Activated CD8-positive, alpha-beta memory T cell treated with anti-CD3 and anti-CD28 coated beads, Interleukin-2, amount 50 U/mL, for 1 hour (primary cell): ENCODE results near the gene ILF2.
"Not testable (repeated sequence)": the region's sequence is repeated elsewhere in the genome, so short reads cannot be mapped to it uniquely, and the experiment has no call there.

Experiments
- DNase-seq: peaks from one replicate; pipeline ENCODE4 v3.0.0-alpha.2; 2020; ENCODE audit errors: extremely low read depth

Gene ILF2

DNA sequence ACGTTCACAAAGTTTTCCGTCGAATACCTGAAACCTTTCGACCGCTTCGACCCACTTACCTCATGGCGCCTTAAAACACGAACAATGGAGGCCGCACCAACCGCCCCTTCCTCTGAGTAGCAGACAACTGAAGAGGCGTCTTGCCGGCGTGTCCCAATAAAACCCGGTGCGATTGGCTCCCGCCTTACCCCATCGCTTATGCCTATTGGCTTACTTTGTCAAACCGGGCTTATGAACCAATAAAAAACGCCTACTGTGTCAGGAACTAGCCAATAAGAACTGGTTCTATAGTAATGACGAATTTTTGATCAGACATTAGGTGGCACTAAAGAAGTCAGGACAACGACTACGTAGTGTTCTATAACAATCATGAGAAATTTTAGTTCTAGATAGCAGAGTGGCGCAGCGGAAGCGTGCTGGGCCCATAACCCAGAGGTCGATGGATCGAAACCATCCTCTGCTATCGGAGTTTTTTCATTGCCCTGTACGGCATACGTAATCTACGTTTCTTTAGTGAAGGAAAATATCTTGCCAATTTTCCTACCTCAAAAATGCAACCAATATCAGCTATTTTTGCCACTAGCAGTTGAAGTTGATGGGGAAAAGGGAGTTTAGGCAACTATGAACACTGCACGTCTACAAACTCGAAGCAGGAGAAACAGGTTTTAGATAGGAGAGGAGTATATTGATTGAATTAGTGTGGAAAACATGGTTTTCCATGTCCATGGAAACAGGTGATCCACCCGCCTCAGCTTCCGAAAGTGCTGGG, at the start of gene ILF2:
ILF2 (minus strand) TSS at position 135 of the 769 bp plus-strand sequence; CDS start at position 64, 71 bp downstream.
- DNase-seq: peak; percentile 94

DNA sequence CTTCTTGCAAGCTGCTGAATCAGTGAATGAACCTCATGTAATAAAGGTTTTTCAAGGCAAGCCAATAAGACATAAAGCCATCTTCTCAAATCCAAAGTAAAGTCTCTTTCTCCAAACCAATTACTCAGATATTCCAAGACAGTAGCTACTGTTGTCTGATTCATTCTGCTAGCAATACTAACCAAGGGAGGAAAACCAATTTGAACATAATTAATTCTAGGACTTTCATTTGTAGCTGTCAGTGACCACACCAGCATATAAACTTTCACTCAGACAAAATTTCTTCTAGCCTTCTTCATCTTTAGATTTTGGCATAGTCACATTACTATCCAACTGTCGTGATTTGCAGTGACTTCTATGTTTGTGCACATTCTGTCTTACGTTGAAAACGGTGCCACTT, 46.5 kb upstream of the ILF2 start:
- DNase-seq: no peak

DNA sequence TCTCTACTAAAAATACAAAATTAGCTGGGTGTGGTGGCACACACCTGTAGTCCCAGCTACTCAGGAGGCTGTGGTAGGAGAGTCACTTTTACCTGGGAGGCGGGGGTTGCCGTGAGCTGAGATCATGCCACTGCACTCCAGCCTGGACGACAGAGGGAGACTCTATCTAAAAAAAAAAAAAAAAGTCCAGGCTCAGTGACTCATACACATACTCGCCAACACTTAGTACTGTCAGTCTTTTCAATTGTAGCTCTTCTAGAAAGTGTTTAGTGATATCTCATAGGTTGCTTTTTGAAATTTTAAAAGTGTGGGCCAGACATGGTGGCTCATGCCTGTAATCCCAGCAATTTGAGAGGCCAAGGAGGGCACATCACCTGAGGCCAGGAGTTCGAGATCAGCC, 45.4 kb upstream of the ILF2 start:
- not testable (repeated sequence) for DNase-seq

DNA sequence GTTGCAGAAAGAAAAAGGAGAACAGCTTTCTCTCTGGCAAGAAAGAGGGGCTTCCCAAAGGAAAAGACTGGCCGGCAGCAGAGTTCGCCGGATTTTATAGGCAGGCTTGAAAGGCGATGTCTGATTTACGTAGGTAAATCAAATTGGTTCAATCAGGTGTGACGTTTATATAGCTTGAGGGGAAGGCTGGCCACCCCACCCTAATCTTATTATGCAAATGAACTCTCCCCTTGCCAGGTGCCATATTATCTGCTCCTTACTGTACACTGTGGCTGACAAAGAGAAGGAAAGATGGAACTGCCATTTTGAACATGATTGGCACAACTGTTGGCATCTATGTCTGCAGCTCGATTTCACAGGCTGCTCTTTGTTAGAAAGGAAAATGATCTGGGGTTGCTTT, 40.2 kb upstream of the ILF2 start:
- DNase-seq: no peak

DNA sequence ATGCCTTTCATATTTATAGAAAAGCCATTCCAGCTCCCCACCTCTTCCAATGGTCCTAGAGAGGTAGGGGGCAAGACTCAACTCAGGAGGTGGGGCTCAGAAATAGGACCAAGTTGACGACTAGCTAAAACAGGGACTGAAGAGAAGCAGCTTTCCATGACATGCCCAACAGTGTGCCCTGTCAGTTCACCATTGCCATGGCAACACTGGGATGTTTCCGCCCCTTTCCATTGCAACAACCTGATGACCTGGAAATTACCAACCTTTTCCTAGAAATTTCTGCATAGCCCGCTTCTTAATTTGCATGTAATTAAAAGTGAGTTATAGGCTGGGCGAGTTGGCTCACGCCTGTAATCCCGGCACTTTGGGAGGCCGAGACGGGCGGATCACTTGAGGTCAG, 34.7 kb upstream of the ILF2 start:
- DNase-seq: no peak

DNA sequence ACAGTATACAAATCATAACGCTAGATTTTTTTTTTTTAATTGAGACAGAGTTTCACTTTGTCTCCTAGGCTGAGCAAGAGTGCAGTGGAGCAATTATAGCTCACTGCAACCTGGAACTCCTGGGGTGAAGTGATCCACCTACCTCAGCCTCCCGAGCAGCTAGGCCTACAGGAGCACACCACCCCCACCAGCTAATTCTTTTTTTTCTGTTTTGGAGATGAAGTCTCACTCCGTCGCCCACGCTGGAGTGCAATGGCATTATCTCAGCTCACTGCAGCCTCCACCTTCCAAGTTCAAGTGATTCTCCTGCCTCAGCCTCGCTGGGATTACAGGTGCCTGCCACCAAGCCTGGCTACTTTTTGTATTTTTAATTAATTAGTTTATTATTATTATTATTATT, 29.0 kb upstream of the ILF2 start:
- DNase-seq: no peak

DNA sequence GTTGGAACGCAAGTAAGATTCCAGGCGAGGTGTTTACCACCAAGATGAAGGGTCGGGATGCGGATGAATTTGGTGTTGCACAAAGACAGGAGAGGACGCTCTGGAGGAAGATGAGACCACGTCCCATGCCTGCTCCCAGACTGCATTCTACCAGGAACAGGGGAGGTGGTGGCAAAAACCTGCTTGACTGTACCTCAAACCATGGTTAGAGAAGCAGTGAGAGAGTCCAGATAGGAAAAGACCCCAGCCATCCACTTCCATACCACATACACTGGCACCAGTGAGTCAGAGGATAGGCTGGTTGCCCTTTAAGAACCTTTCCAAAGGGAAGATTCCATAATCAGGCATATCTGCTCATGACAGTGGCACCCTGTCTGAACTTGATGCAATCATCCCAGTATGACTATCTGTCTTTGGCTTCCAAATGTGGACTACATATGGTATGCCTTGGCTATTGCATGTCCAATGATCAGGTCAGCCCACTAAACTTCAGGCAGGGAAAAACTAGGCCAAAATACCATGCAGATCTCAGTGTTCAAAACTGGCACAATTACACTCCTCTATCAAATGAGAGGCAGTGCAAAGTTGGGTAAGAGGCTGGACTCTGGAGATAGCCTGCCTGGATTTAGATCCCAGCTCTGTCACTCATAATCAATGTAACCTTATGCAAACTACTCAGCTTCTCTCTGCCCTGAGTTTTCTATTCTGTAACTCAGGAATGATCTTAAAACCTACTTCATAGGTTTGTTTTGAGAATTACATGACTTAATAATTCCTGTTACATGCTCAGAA, 28.3 kb upstream of the ILF2 start:
- DNase-seq: no peak

DNA sequence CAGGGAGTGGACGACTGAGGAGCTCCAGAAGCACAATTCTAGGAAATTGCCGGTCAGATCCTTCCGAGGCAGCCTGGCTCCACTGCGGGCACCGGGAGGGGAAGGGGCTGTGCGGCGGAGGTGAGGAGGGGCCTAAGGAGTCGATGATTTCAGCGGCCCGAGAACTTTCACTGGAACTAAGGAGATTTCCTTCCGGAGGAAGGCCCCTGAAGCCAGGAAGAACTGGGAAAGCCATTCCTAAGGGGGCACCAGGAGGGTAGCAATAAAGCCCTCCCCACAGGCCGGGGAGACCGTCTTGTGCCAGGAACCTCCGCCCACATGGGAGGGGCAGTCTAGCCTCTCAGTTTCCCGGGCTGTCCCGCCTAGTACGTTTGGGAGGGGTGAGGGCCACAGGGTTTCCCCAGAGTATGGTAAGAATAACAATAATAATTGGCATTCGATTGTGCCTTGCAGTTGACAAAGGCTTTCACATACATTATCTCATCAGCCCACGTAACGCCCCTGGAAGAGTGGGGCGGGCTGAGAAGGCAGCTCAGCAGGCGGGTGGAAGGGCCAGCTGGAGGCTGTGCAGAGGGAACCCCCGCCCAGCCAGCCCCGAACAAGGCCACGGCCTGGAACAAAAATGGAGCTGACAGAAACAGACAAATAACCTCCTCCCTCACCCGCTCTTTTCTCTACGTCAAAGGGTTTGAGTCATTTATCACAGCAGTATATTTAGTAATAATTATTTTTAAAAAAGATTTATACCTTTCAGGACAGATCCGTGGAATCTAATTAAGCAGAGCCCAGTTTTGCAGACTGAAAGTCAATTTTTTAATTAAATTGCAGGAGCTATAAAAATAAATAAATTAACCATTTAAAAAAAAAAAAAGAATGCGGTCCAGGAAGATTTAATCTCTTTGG, 27.5 kb upstream of the ILF2 start:
- no peak for DNase-seq

DNA sequence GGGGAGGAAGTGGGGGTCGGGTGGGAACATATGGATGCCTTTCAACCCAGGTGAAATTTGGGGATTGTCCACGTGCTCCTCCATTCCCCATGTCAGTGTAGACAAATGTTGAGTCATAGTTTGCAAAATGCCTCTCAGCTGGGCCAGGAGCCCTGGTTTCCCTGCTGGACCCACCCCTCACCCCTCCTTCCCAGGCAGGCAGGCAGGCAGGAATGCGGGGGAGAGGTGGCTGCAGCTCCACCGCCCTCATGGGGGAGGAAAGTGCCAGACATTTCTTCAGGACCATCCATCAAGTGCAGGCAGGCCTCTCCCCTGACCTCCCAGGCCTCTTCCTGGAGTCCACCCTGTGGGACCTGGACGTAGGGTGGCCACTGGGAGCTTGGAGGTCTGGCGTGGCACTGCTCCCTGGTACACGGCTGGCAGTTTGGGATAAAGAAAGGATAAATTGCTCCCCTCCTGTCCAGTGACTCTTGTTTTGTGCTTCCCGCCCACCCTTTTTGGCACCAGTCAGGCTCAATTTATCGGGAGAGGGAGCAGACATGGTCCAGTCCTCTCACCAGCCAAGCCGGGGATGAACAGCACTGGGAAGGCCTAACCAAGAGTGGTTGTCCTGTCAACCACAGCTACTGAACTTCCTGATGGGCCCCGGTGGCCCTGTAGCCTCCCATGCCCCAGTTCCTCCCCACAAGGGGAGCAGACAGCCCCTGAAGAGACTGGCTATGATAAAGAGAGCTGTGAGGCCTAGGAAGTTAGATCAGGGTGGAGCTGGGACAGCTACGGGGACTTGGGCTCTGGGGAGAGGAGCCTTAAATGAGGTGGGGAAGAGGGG, 26.6 kb upstream of the ILF2 start:
- no peak for DNase-seq

DNA sequence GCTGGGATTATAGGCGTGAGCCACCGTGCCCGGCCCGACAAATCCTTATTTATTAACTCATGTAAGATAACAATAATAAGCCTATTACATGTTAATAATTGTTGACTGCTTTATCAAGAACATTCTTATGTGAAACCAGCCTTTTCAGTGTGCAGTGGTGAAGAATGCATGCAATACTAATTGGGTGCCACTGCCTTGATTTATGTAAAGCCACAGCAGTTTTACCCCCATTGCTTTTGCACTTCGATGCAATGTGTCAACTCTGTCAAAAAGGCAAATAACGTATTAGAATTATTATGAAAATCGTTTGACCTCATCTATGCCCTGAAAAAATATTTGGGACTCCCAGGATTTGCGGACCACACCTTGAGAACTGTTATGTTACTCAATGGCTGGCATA, 25.9 kb upstream of the ILF2 start:
- no peak for DNase-seq

DNA sequence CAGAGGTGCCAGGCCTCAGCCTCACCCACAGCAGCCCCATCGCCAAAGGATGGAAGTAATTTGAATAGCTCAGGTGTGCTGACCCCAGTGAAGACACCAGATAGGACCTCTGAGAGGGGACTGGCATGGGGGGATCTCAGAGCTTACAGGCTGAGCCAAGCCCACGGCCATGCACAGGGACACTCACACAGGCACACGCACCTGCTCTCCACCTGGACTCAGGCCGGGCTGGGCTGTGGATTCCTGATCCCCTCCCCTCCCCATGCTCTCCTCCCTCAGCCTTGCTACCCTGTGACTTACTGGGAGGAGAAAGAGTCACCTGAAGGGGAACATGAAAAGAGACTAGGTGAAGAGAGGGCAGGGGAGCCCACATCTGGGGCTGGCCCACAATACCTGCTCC, 22.7 kb upstream of the ILF2 start:
- DNase-seq: no peak

DNA sequence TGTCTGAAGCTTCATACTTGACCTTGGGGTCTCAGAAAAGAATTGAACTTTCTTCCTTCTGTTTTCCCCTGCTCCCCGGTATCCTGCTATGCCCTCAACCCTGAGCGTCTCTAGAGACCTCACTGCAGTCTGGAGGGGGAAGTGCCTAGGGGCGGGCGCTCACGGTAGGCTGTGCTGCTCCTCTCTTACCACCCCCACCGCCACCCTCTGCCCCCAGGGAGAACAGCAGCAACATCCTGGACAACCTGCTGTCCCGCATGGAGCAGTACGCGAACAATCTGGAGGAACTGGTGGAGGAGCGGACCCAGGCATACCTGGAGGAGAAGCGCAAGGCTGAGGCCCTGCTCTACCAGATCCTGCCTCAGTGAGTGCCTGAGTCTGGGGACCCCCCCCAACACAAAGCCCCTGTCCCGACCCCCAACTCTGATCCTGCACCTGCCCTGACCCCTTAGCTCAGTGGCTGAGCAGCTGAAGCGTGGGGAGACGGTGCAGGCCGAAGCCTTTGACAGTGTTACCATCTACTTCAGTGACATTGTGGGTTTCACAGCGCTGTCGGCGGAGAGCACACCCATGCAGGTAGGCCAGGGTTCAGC, 18.0 kb upstream of the ILF2 start:
- DNase-seq: no peak

DNA sequence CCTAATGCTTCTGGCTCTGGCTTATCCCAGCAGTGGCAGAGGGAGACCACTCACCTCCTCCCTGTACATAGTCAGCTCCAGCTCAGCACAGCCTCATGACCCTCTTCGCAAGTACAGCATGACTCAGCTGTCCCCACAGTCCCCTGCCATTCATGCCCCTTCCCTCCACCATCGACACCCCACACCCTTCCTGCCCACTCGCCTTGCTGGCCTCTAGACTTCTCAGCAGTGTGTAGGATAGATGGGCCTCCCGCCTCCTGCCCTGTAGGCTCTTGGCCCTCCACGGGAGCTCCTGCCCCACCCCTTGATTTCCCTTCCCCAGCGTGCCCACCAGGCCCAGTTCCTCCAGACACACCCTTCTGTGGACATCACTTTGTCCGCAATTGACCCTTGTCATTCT, 17.5 kb upstream of the ILF2 start:
- no peak for DNase-seq

DNA sequence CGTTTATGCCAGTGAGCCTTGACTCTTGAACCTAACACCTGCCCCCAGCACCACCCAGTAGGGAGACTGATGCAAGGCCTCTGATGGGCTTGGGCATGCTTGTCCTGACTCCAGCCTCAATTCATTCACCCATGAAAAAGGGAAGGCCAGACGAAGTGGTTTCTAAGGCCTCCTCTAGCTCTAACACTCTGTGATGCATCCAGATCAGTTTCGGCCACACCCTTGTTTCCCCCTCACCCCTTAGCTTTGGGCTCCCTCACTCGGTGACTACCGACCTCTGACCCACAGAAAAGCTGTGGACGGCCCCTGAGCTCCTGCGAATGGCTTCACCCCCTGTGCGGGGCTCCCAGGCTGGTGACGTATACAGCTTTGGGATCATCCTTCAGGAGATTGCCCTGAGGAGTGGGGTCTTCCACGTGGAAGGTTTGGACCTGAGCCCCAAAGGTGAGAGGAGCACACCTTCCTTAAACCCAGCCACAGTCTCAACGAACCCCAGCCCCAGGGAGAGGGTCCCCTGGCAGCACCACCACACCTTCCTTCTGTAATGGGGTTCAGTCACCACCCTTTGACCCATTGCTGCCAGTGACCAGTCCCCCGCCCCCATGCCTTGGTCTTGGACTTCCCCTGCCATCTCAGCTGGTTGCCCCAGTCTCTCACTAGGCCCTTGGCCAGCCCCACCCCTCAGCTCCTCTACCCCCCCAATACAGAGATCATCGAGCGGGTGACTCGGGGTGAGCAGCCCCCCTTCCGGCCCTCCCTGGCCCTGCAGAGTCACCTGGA, 16.7 kb upstream of the ILF2 start:
- DNase-seq: no peak

DNA sequence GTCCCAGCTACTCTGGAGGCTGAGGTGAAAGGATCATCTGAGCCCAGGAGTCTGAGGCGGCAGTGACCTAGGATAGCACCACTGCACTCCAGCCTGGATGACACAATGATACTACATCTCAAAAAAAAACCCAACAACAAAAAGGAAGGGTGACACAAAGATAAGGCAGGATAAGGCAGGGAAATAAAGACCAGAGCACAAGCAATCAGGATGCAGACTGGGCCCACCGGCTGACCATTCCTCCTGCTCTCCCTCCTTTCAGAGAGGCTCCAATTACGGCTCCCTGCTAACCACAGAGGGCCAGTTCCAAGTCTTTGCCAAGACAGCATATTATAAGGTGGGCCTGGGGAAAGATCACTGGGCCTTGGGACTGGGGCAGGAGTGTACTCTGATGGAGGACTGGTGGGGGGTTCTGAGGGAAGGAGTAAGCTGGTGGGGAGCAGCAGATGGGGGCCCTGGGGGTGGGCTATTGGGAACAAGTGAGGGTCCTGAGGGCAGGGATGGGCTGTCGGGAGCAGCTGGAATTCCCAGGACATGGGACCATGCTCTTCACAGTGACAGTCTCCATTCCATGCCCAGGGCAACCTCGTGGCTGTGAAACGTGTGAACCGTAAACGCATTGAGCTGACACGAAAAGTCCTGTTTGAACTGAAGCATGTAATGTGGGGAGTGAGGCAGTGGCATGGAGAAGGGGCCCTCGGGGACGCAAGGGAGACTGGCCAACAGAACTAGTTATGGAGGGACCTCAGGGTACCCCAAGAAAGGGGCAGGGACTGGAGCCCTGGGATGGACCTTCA, 14.9 kb upstream of the ILF2 start:
- no peak for DNase-seq

DNA sequence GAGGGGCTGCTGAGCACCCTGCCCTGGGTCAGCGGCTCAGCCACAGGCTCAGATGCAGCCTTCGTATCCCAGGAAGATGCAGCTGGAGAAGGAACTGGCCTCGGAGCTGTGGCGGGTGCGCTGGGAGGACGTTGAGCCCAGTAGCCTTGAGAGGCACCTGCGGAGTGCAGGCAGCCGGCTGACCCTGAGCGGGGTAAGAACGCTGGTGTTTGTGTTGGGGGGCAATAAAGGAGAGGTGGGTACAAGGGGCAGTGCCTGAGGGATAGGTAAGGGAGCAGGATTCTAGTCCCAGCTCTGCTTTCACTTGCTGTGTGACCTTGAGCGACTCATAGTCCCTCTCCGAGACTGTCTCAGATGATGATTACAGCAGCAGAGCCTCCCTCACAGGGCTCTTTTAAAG, 14.1 kb upstream of the ILF2 start:
- DNase-seq: no peak

DNA sequence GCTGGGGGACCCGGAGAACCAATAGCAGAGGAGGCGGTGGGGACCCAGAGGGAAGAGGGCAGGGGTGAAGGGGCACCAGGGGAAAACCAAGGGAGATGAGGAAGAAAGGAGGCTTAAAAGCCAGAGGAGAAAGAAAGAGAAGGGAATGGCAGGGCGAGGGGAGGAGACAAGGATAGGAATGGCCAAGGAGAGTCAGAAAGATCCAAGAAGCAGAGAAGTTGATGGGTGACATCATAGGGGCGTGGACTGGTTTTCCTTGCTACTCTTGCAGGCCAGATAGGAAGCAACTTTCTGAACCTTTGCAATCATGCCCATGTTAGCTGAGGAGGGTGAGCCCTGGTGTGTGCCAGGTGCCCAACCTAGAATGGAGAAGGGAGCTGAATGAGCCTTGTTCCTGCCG, 13.1 kb upstream of the ILF2 start:
- DNase-seq: no peak

DNA sequence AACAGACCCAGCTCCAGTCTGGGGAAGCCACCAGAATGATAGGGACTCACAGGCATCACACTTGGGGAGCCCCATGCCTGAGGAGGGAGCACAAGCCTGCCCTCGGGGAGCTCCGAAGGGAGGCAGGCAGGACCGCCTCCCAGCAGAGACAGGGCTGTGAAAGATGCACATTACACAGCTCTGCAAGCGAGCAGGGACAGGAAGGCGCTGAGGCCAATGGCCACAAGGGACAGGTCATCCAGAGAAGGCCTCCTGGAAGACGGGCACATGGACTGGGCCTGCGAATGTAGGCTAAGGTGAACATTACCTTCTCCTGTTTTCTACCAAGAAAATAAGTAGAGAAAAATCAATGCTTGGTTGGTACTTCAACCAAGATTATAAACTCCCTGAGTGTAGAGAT, 11.9 kb upstream of the ILF2 start:
- DNase-seq: no peak

DNA sequence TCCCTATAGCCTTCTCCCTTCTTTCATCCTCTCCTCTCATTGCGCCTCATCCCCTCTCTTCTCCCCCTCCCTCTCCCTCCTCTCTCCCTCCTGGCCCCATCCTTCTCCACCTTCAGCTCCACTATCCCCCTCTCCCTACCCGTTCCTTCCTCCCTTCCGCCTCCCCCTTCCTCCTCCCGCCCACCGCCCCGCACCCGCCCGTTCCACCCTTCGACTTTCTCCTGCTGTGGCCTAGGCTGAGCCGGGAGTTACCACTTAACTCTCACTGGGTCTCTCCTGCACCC, 9.3 kb upstream of the ILF2 start:
- no peak for DNase-seq
